ENCODE data around the gene ARHGEF1.
A peak's percentile ranks its signal among the peaks of the same experiment; 100 is the strongest.

ARHGEF1 gene

DNA sequence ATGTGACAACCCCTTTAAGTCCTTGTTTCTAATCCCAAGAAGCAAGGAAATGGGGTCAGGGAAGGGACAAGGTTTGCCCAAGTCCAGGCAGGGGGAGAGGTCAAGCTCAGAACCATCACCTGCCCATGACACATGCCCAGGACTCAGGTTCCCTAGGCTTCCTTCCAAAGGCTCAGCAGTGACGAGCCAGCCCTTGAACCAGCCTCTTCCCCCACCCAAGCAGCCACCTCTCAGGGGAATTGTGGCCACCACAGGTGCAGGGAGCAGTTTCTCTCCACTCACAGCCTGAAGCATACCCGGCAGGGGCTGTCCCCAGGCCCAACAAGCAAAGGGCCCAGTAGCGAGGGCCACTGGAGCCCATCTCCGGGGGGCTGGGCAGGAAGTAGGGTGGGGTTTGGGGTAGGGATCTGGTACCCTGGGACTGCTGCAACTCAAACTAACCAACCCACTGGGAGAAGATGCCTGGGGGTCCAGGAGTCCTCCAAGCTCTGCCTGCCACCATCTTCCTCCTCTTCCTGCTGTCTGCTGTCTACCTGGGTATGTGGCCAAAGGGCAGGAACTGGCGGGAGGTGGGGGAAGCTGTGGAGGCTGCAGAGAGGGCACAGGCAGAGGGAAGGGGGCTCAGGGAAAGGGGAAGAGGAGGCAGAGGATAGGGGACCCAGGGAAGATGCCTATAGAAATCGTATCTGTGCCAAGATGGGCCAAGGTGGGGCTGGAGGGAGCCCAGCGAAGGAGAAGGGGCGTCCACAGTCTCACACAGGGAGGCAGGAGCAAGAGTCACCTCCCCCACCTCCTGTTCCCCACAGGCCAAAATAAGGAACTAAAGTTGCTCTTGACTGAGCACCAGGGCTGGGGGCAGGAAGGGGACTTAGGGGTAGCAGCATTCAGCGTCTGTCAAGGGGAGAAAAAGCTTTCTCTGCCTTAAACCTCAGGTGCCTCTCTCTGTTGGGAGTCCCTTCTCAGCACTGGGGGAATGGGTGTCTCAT lies 5.8 kb upstream of the ARHGEF1 start, which contains the start of gene CD79A:
CD79A (plus strand) TSS at position 433 of the 986 bp plus-strand sequence; CDS start at position 459, 26 bp downstream.
- Histone ChIP-seq H3K9ac (ENCODE audit: low read depth, low read length, poor library complexity, severe bottlenecking) (peak within 1 kb of the TSS; percentile 81), H2AFZ (ENCODE audit: low read length) (peak within 1 kb of the TSS; percentile 23; the same call in 1 of the 2 replicates), H3K4me2 (ENCODE audit: low read depth, low read length, poor library complexity, severe bottlenecking) (peak within 1 kb of the TSS; percentile 89), H3K4me1 (ENCODE audit: insufficient read depth, low read length, poor library complexity, severe bottlenecking) (peaks cover 33% of the 10 kb centered on the region), H3K4me3 (ENCODE audit: low read length, poor library complexity, severe bottlenecking) (peak within 1 kb of the TSS; percentile 77), H3K9me2 (replicated peaks; ENCODE audit: low read depth, low read length) (no peaks in the 10 kb centered on the region), H3F3A (ENCODE audit: low read depth) (peaks cover 16% of the 10 kb centered on the region), H3K36me3 (ENCODE audit: insufficient read depth, low read length) (peaks cover 5% of the 10 kb centered on the region; the same call in 1 of the 2 replicates), H3K9me3 (ENCODE audit: insufficient read depth, low read depth, low read length) (no peaks in the 10 kb centered on the region), H4K20me1 (ENCODE audit: insufficient read depth, low read length, poor library complexity, severe bottlenecking) (no peaks in the 10 kb centered on the region), H3K27me3 (ENCODE audit: insufficient read depth, low read length, poor library complexity, severe bottlenecking) (no peaks in the 10 kb centered on the region), H3K79me2 (ENCODE audit: insufficient read depth, low read length) (peaks cover 27% of the 10 kb centered on the region)
- TF ChIP-seq EZH2phosphoT487 (IDR thresholded peaks at IDR 0.05; ENCODE audit: borderline replicate concordance) = no peak
- TF ChIP-seq, protein P1, sequence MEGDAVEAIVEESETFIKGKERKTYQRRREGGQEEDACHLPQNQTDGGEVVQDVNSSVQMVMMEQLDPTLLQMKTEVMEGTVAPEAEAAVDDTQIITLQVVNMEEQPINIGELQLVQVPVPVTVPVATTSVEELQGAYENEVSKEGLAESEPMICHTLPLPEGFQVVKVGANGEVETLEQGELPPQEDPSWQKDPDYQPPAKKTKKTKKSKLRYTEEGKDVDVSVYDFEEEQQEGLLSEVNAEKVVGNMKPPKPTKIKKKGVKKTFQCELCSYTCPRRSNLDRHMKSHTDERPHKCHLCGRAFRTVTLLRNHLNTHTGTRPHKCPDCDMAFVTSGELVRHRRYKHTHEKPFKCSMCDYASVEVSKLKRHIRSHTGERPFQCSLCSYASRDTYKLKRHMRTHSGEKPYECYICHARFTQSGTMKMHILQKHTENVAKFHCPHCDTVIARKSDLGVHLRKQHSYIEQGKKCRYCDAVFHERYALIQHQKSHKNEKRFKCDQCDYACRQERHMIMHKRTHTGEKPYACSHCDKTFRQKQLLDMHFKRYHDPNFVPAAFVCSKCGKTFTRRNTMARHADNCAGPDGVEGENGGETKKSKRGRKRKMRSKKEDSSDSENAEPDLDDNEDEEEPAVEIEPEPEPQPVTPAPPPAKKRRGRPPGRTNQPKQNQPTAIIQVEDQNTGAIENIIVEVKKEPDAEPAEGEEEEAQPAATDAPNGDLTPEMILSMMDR (conservative IDR thresholded peaks at IDR 0.05; ENCODE audit: low read length) = no peak

DNA sequence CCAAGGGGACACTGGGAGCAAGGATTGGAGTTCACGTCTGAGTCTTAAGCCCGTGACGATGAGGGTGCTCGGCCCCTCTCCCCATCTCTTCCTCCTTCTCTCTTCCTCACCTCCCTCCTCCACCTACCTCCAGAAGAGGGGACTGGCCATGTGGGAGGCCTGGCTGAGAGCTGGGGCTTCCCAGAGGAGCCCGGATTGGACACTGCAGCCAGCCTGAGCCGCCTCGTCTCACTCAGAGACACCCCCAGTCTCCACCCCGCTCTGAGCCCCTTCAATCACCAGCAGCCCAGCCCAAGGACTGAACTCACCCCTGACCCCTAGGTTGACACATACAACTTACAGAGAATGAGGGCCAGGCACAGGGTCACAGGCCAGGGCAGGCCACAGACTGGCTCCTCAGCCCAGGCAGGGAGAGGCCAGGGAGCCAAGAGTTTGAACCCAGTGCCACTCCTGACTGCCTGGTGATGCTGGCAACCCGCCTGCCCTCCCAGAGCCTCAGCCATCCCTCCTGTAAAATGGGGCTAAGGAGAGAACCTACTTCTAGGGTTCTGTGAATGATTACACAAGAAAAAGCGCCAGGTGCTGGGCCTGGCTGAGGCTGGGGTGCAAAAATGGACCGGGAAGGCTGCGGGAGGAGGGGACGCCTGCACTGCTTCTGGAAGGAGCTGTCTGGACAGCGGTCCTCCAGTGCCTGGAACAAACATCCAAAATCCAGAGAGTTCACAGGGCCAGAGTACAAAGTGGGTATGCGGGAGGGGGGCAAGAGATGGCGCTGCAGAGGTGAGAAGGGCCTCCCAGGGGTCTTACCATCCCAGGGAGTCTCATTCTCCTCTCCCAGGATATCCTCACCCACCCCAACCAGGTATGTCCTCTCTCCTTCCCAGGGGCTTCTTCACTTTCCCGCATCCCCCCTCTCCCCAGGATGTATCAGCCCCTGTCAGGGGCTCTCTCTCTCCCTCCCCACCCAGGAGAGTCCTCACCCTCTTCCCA lies 4.8 kb upstream of the ARHGEF1 start:
- Histone ChIP-seq H3K36me3 (ENCODE audit: insufficient read depth, low read length) (no peaks in the 10 kb centered on the region), H3K27me3 (ENCODE audit: insufficient read depth, low read length, poor library complexity, severe bottlenecking) (no peaks in the 10 kb centered on the region), H3K9me3 (ENCODE audit: insufficient read depth, low read depth, low read length) (no peaks in the 10 kb centered on the region), H3K4me1 (ENCODE audit: insufficient read depth, low read length, poor library complexity, severe bottlenecking) (peaks cover 33% of the 10 kb centered on the region), H4K20me1 (ENCODE audit: insufficient read depth, low read length, poor library complexity, severe bottlenecking) (no peaks in the 10 kb centered on the region), H2AFZ (ENCODE audit: low read length) (peak overlapping the region; percentile 23; the same call in 1 of the 2 replicates), H3K4me2 (ENCODE audit: low read depth, low read length, poor library complexity, severe bottlenecking) (peak overlapping the region; percentile 89), H3K4me3 (ENCODE audit: low read length, poor library complexity, severe bottlenecking) (peak overlapping the region; percentile 77), H3K9ac (ENCODE audit: low read depth, low read length, poor library complexity, severe bottlenecking) (peak overlapping the region; percentile 81), H3K79me2 (ENCODE audit: insufficient read depth, low read length) (peaks cover 28% of the 10 kb centered on the region), H3K9me2 (replicated peaks; ENCODE audit: low read depth, low read length) (no peaks in the 10 kb centered on the region), H3F3A (ENCODE audit: low read depth) (peaks cover 16% of the 10 kb centered on the region)
- TF ChIP-seq EZH2phosphoT487 (IDR thresholded peaks at IDR 0.05; ENCODE audit: borderline replicate concordance) = no peak
- TF ChIP-seq, protein P1 (conservative IDR thresholded peaks at IDR 0.05; ENCODE audit: low read length) = no peak

DNA sequence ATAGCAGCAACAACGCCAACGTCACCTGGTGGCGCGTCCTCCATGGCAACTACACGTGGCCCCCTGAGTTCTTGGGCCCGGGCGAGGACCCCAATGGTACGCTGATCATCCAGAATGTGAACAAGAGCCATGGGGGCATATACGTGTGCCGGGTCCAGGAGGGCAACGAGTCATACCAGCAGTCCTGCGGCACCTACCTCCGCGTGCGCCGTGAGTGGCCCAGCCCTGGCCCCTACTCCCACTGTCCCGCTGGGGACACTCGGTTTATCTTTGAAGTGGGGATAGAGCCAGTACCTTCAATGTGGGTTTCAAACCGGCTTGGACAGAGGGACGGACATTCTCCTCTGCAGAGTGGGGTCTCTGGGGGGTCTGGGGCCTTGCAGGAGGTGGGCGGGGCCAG lies 3.9 kb upstream of the ARHGEF1 start:
- Histone ChIP-seq H3K4me1 (ENCODE audit: insufficient read depth, low read length, poor library complexity, severe bottlenecking) (peaks cover 33% of the 10 kb centered on the region), H3K36me3 (ENCODE audit: insufficient read depth, low read length) (no peaks in the 10 kb centered on the region), H3K9me3 (ENCODE audit: insufficient read depth, low read depth, low read length) (no peaks in the 10 kb centered on the region), H3F3A (ENCODE audit: low read depth) (peaks cover 16% of the 10 kb centered on the region), H3K27me3 (ENCODE audit: insufficient read depth, low read length, poor library complexity, severe bottlenecking) (no peaks in the 10 kb centered on the region), H3K9me2 (replicated peaks; ENCODE audit: low read depth, low read length) (no peaks in the 10 kb centered on the region), H3K9ac (ENCODE audit: low read depth, low read length, poor library complexity, severe bottlenecking) (peak overlapping the region; percentile 81), H3K4me3 (ENCODE audit: low read length, poor library complexity, severe bottlenecking) (peak overlapping the region; percentile 77), H3K79me2 (ENCODE audit: insufficient read depth, low read length) (peaks cover 35% of the 10 kb centered on the region), H3K4me2 (ENCODE audit: low read depth, low read length, poor library complexity, severe bottlenecking) (peak overlapping the region; percentile 89), H2AFZ (ENCODE audit: low read length) (no peak overlapping the region), H4K20me1 (ENCODE audit: insufficient read depth, low read length, poor library complexity, severe bottlenecking) (no peaks in the 10 kb centered on the region)
- TF ChIP-seq EZH2phosphoT487 (IDR thresholded peaks at IDR 0.05; ENCODE audit: borderline replicate concordance) = no peak
- TF ChIP-seq, protein P1 (conservative IDR thresholded peaks at IDR 0.05; ENCODE audit: low read length) = no peak
